CD4-positive, alpha-beta T cell treated with Interleukin-4 for 1 hour (primary cell): Measurements from ENCODE around the gene NTSR1.
"Not testable (repeated sequence)": the region's sequence is repeated elsewhere in the genome, so short reads cannot be mapped to it uniquely, and the experiment has no call there.

ENCODE experiments used
- DNase-seq, 2 donors: peaks; one replicate each; pipeline ENCODE4 v3.0.0-alpha.2; 2020 to 2022

Gene NTSR1

DNA sequence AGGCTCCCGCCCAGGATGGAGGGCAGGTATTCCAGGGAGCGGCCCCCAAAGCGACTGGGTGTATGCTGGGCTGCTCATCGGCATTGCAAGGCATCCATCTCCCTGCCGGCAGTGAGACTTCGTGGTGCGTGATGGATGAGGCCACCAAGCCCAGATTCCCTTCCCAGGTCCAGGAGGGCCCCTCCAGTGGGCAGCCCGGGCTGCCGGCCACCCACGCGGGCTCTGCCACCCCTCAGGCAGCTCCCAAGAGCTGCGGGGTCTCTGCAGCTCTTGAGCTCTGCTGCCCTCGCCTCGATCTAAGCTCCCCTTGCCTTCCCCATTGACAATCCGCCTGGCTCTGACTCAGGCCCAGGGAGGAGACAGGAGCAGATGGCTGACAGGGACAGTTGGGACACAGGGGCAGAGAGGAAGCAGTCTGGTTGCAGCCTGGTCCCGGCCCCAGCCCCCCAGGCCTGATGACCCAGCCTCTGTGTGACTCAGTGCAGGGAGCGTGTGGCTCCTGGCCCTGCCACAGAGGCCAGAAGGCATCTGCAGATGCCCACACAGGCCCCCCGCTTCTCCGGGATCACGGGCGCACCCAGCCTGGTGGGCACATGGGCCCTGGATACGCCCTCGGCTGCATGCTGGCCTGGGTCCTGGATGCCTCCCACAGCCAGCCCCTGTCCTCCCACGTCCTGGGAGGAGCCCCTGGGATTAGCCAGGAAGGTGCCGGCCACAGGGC is 33.3 kb upstream of the NTSR1 start:
- peak in 1 of 2 donors; percentile 68 for DNase-seq

GRCh38 chr20:62675877-62676260 is 32.8 kb upstream of the NTSR1 start:
- no peak for DNase-seq

GRCh38 chr20:62676976-62677375 is 31.7 kb upstream of the NTSR1 start:
- DNase-seq: no peak

GRCh38 chr20:62677678-62678077 is 31.0 kb upstream of the NTSR1 start:
- no peak for DNase-seq

- DNase-seq: peak in 1 of 2 donors; percentile 30
Observed at GRCh38 chr20:62678553-62678952, 30.1 kb upstream of the NTSR1 start.

GRCh38 chr20:62679978-62680589 is 28.6 kb upstream of the NTSR1 start:
- no peak for DNase-seq

DNA sequence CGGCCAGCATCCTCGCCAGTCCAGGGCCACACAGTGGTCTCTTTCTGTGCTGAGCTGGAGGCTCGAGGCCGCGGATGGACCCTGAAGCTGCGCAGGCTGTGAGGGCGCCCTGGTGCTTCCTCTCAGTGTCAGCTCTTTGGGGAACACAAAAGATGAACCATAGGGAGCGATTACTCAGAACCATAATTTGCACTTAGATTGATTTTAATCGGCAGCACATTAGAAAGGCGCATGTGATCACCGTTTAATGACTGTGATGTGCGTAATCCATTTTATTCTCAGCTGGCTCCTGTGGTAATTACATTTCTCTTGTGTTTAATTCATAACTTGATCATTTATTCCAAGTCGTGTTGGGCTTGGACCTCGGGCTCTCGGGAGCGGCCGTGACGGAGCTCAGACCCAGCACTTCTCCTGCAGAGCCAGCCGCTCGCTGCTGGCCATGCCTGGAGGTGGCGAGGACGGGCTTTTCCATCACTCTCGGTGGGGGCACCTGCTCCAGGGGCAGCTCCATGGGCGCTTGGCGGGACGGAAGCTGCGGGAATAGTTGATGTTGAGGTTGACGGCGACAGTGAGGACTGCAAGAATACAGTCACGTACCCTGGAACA is 25.6 kb upstream of the NTSR1 start:
- DNase-seq: no peak

DNA sequence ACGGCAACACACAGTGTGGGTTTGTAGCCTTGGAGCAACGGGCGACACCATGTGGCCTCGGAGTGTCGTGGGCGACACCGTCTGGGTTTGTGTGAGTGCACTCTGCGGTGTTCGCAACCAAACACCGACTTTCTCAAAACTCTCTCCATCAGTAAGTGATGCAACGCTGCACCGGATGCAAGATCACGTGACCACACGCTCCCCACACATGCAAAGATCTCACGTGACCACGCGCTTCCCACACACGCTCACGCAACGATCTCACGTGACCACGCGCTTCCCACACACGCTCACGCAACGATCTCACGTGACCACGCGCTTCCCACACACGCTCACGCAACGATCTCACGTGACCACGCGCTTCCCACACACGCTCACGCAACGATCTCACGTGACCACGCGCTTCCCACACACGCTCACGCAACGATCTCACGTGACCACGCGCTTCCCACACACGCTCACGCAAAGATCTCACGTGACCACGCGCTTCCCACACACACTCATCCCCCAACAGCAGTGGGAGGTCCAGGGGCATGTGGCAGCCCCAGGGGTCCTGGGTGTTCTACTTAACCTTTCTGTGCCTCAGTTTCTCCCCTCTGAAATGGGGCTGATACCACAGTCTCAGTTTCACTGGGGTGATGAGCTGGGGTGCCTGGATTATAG is 24.8 kb upstream of the NTSR1 start:
- not testable (repeated sequence) for DNase-seq

GRCh38 chr20:62684981-62685380 is 23.7 kb upstream of the NTSR1 start:
- no peak for DNase-seq

- DNase-seq: peak; percentile 12 to 51
Observed at GRCh38 chr20:62685781-62686555, 22.7 kb upstream of the NTSR1 start.

DNA sequence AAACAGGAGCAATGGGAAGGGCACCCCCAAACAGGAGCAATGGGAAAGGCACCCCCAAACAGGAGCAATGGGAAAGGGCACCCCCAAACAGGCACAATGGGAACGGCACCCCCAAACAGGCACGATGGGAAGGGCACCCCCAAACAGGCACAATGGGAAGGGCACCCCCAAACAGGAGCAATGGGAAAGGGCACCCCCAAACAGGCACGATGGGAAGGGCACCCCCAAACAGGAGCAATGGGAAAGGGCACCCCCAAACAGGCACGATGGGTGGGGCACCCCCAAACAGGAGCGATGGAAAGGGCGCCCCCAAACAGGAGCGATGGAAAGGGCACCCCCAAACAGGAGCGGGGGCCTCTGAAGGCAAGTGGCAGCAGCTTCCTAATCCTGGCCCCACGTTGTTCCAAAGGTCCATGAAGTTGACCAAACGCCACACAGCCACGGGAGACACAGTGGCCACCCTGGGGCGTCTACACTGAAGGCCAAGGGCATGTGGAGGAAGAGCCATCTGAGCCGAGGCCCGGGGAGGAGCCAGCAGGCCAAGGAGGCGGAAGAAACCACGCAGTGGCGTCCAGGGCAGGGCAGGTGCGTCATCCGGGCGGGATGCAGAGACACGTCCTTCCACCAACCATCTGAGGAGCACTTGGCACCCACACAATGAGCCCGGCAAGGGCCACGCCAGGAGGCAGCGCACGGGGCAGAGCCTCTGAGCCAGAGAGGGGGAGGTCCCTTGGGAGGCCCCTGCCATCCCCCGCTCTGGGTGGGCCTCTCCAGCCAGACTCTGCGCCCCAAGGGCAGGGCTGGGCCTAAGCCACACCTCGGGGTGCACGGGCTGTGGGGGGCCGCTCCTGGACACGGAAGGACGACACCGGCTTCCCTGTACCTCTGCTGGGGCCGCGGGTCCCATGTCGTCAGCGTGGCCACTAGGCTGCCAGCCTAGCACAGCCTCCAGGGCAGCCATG is 21.5 kb upstream of the NTSR1 start:
- DNase-seq: no peak

GRCh38 chr20:62688083-62688482 is 20.6 kb upstream of the NTSR1 start:
- DNase-seq: no peak

- no peak for DNase-seq
Observed at GRCh38 chr20:62688855-62689460, 19.7 kb upstream of the NTSR1 start.

GRCh38 chr20:62689861-62690260 is 18.8 kb upstream of the NTSR1 start:
- DNase-seq: no peak

DNA sequence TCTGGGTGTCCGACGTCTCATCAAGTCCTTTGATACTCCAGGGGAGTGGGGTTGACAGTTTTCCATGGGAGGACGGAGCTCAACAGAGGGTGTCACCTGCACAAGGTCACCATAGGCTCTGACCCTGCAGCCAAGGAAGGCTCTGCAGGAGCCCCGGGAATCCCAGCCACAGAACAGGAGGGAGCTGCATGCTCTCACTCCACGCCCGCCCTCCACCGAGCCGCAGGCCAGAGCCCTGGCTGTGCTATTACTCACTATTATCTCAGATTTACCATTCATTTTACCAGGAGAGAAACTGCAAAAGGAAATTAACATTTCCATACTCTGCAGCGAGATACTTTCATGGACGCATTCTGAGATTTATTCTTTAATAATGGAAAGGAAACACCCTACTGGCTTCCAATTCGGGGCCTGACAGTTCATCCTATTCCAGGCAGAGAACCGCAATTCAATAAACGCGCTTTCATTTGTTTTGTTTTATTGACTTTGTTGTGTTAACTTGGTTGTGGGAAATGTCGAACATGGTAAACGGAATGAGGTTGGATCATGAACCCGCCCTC is 18.3 kb upstream of the NTSR1 start:
- DNase-seq: no peak

- DNase-seq: no peak
Observed at GRCh38 chr20:62691487-62691886, 17.1 kb upstream of the NTSR1 start.

DNA sequence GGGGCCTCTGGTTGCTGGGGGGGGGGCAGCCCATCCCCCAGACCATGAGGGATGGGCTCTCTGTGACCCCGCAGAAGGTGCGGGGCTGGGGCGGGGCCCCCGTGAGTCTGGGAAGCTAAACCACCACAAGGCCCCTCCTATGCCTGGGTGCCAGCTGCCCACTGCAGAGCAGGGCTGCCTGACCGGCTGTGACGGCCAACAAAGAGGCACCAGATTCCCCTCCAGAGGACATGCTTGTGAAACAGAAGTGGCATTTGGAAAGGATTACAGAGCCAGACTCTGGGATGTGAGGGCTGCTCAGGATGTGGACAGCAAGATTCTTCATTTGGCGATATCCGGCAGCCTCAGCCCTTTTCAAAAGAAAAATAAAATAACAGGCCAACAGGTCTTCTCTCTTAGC is 16.5 kb upstream of the NTSR1 start:
- no peak for DNase-seq

GRCh38 chr20:62692801-62693523 is 15.7 kb upstream of the NTSR1 start:
- DNase-seq: no peak

DNA sequence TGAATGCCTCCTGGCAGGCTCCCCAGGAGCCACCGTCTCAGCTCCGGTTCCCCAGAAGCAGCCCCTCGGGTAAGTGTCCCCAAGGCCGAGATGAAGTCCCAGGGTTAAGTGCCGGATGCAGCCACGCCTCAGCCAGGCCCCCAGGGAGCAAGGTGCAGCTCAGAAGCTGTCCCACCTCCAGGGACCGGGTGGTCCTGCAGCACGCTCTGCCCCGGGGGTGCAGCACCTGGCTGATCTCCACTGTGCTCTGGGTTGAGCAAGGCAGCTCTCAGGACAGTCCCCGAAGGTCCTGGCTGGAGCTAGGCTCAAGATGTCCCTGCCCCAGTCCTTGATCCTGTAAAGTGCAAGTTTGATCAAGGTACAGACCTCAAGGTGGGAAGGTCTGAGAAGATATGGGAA is 15.1 kb upstream of the NTSR1 start:
- no peak for DNase-seq

DNA sequence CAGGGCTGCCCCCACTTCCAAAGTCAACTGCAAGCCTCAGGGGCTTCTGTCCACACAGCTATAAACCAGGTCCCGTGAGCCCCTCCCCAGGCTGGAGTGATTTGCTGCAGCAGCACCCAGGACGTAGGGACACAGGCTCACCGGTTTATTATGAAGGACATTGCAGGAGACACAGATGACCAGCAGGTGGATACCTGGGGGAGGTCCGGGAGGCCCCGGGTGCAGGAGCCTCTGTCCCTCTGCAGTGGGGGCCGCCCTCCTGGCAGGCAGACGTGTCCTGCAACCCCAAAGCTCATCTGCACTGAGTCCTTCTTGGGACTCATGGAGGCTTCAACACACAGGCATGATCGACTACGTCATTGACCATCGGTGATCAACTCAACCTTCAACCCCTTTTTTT is 14.5 kb upstream of the NTSR1 start:
- no peak for DNase-seq
